ENCODE results near the gene KLF5. TPM values are rescaled to one million over a fixed set of nuclear protein-coding genes. Genes with fewer than 3 reads are reported as not detected.
"Not testable (repeated sequence)": the region's sequence is repeated elsewhere in the genome, so short reads cannot be mapped to it uniquely, and the experiment has no call there.

Gene KLF5
- total and polyA plus RNA-seq, 7 experiments from 2014 or later: 1.7 to 13.3 (median 5.5) TPM

DNA sequence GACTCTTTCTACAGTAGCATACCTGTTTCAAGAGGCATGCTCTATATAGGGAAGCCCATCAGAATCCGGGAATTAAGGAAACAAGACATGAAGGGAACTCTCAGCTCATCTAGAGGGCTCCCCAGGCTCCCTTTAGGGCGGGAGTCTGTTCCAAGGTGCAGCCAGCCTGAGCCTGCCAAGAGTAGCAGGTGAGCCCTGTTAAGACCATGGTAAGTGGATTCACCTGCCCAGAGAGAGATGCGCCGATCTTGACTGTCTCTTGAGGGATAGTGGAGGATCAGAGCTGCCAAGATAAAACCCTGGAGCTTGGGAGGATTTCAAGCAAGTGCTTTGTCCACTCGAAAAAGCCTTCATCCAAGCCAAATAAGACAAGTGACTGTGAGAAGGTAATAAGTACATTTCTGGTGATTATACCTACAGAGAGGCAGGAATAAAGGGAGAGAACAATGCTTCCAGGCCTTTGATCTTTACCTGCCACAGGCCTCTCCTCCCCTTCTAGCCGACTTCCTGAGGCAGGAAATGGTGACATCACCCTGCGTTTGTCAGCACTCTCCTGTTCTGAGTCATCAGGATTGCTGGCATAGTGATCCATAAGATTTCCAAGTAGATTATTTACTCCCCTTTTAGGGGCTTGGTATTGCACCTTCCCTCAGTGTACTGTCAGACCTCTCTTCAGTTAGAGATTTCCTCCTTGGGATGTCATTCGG is 31.5 kb downstream of the KLF5 start:
- H3K27ac Mint-ChIP-seq: peak overlapping the region in 2 of 9 donors; percentile 41 to 69
- intact Hi-C loops (cut with micrococcal nuclease): no loop called here
- DNase-seq: peak in 2 of 9 donors; percentile 2 to 5
- no peak for ATAC-seq
- H3K9me3 ChIP-seq (ENCODE audit: control insufficient read depth in 2 of 3, low read length in 3 of 3): peaks cover 0 to 6% (median 0%) of the 10 kb centered on the region in 3 experiments
- H3K27me3 Mint-ChIP-seq: no peaks in the 10 kb centered on the region
- POLR2A ChIA-PET: no interaction called here
- no peaks in the 10 kb centered on the region for H3K36me3 ChIP-seq (ENCODE audit: control insufficient read depth in 2 of 3, insufficient read depth in 3 of 3, low read length in 3 of 3)
- peaks cover 0 to 7% of the 10 kb centered on the region in 2 donors for H3K4me1 ChIP-seq (ENCODE audit: control insufficient read depth in 2 of 2, insufficient read depth in 2 of 2, low read length in 2 of 2)
- H3K27me3 ChIP-seq (ENCODE audit: control insufficient read depth in 2 of 2, insufficient read depth in 2 of 2, low read length in 2 of 2): no peaks in the 10 kb centered on the region
- H3K27ac ChIP-seq (ENCODE audit: low read depth, low read length): no peak overlapping the region
- peaks cover 0 to 2% (median 0%) of the 10 kb centered on the region in 5 donors for H3K36me3 Mint-ChIP-seq
- peak overlapping the region in 1 of 10 donors; percentile 53 for H3K4me3 Mint-ChIP-seq
- no peak overlapping the region for H3K4me3 ChIP-seq (ENCODE audit: low read length)
- peaks cover 9 to 17% (median 16%) of the 10 kb centered on the region in 7 donors for H3K4me1 Mint-ChIP-seq
- CTCF ChIA-PET: no interaction called here
- H3K9me3 Mint-ChIP-seq: peaks cover 0 to 5% (median 0%) of the 10 kb centered on the region in 11 donors

DNA sequence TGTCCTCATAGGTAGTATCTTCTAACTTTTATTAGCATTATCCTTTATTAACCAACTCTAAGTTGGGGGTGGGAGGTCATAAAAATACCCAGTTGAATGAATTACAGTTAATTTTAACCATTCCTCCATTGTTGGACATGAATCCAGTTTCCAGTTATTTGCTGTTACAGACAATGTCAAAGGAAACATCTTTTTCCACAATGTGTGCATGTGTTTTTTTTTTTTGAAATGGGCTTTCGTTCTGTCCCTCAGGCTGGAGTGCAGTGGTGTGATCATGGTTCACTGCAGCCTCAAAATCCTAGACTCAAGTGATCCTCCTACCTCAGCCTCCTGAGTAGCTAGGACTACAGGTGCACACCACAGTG is 32.0 kb downstream of the KLF5 start:
- Mint-ChIP-seq H3K36me3 (peaks cover 0 to 2% (median 0%) of the 10 kb centered on the region in 5 donors), H3K4me3 (no peak overlapping the region), H3K4me1 (peaks cover 9 to 17% (median 16%) of the 10 kb centered on the region in 7 donors), H3K27me3 (no peaks in the 10 kb centered on the region), H3K27ac (no peak overlapping the region), H3K9me3 (peaks cover 0 to 5% (median 0%) of the 10 kb centered on the region in 11 donors)
- no peak for DNase-seq
- POLR2A ChIA-PET: no interaction called here
- Histone ChIP-seq H3K9me3 (ENCODE audit: control insufficient read depth in 2 of 3, low read length in 3 of 3) (peaks cover 0 to 6% (median 0%) of the 10 kb centered on the region in 3 experiments), H3K27ac (ENCODE audit: low read depth, low read length) (no peak overlapping the region), H3K4me3 (ENCODE audit: low read length) (no peak overlapping the region), H3K27me3 (ENCODE audit: control insufficient read depth in 2 of 2, insufficient read depth in 2 of 2, low read length in 2 of 2) (no peaks in the 10 kb centered on the region), H3K4me1 (ENCODE audit: control insufficient read depth in 2 of 2, insufficient read depth in 2 of 2, low read length in 2 of 2) (peaks cover 0 to 7% of the 10 kb centered on the region in 2 donors), H3K36me3 (ENCODE audit: control insufficient read depth in 2 of 3, insufficient read depth in 3 of 3, low read length in 3 of 3) (no peaks in the 10 kb centered on the region)
- ATAC-seq: no peak
- intact Hi-C loops (cut with micrococcal nuclease): no loop called here
- CTCF ChIA-PET: no interaction called here

- Mint-ChIP-seq H3K4me1 (peaks cover 9 to 17% (median 16%) of the 10 kb centered on the region in 7 donors), H3K27me3 (no peaks in the 10 kb centered on the region), H3K36me3 (peaks cover 0 to 2% (median 0%) of the 10 kb centered on the region in 5 donors), H3K4me3 (no peak overlapping the region), H3K27ac (no peak overlapping the region), H3K9me3 (peaks cover 0 to 4% (median 0%) of the 10 kb centered on the region in 11 donors)
- Histone ChIP-seq H3K4me1 (ENCODE audit: control insufficient read depth in 2 of 2, insufficient read depth in 2 of 2, low read length in 2 of 2) (peaks cover 0 to 7% of the 10 kb centered on the region in 2 donors), H3K36me3 (ENCODE audit: control insufficient read depth in 2 of 3, insufficient read depth in 3 of 3, low read length in 3 of 3) (no peaks in the 10 kb centered on the region), H3K9me3 (ENCODE audit: control insufficient read depth in 2 of 3, low read length in 3 of 3) (peaks cover 0 to 6% (median 0%) of the 10 kb centered on the region in 3 experiments), H3K27me3 (ENCODE audit: control insufficient read depth in 2 of 2, insufficient read depth in 2 of 2, low read length in 2 of 2) (no peaks in the 10 kb centered on the region), H3K27ac (ENCODE audit: low read depth, low read length) (no peak overlapping the region), H3K4me3 (ENCODE audit: low read length) (no peak overlapping the region)
- CTCF ChIA-PET: interaction anchor here (0.6 to 0.7 kb wide), 2 partner anchors 305 to 524 kb away, joined by 6 read pairs; no protein-coding TSS in a partner anchor
- POLR2A ChIA-PET: no interaction called here
- ATAC-seq: no peak
- DNase-seq: peak in 2 of 9 donors; percentile 8 to 17
- intact Hi-C loops (cut with micrococcal nuclease): no loop called here
Observed at GRCh38 chr13:73092829-73093228, 34.0 kb downstream of the KLF5 start.

GRCh38 chr13:73096173-73096572 is 37.4 kb downstream of the KLF5 start:
- ATAC-seq: no peak
- no peaks in the 10 kb centered on the region for H3K36me3 Mint-ChIP-seq
- peaks cover 0 to 3% (median 0%) of the 10 kb centered on the region in 7 donors for H3K4me1 Mint-ChIP-seq
- H3K4me1 ChIP-seq (ENCODE audit: control insufficient read depth in 2 of 2, insufficient read depth in 2 of 2, low read length in 2 of 2): no peaks in the 10 kb centered on the region
- ChIA-PET CTCF (no interaction called here), POLR2A (no interaction called here)
- H3K4me3 Mint-ChIP-seq: no peak overlapping the region
- no peak overlapping the region for H3K4me3 ChIP-seq (ENCODE audit: low read length)
- no peak for DNase-seq
- H3K27me3 ChIP-seq (ENCODE audit: control insufficient read depth in 2 of 2, insufficient read depth in 2 of 2, low read length in 2 of 2): no peaks in the 10 kb centered on the region
- no peak overlapping the region for H3K27ac ChIP-seq (ENCODE audit: low read depth, low read length)
- no peaks in the 10 kb centered on the region for H3K9me3 ChIP-seq (ENCODE audit: control insufficient read depth in 2 of 3, low read length in 3 of 3)
- H3K9me3 Mint-ChIP-seq: peaks cover 0 to 3% (median 0%) of the 10 kb centered on the region in 11 donors
- intact Hi-C loops (cut with micrococcal nuclease): no loop called here
- no peak overlapping the region for H3K27ac Mint-ChIP-seq
- no peaks in the 10 kb centered on the region for H3K36me3 ChIP-seq (ENCODE audit: control insufficient read depth in 2 of 3, insufficient read depth in 3 of 3, low read length in 3 of 3)
- no peaks in the 10 kb centered on the region for H3K27me3 Mint-ChIP-seq

DNA sequence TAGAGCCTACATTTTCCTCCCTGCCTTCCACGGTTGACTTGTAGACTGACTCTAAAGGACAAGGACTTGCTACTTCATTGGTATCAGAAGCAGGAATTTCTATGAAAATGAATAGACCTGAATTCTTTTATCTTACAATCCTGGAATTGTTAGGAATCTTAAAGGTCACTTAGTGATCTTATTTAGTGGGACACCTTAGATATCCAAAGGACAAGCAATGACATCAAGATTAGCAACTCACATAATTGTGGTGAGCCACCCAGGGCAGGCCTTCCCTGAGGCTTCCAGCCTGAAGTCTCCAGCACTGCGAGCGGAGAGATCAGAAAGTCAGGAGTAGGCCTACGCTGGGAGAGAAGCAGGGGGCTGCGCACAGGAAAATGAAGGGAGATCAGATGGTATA is 37.8 kb downstream of the KLF5 start:
- Histone ChIP-seq H3K9me3 (ENCODE audit: control insufficient read depth in 2 of 3, low read length in 3 of 3) (no peaks in the 10 kb centered on the region), H3K4me3 (ENCODE audit: low read length) (no peak overlapping the region), H3K4me1 (ENCODE audit: control insufficient read depth in 2 of 2, insufficient read depth in 2 of 2, low read length in 2 of 2) (no peaks in the 10 kb centered on the region), H3K27me3 (ENCODE audit: control insufficient read depth in 2 of 2, insufficient read depth in 2 of 2, low read length in 2 of 2) (no peaks in the 10 kb centered on the region), H3K36me3 (ENCODE audit: control insufficient read depth in 2 of 3, insufficient read depth in 3 of 3, low read length in 3 of 3) (no peaks in the 10 kb centered on the region), H3K27ac (ENCODE audit: low read depth, low read length) (no peak overlapping the region)
- DNase-seq (no peak), ATAC-seq (no peak)
- H3K4me1 Mint-ChIP-seq: peaks cover 0 to 3% (median 0%) of the 10 kb centered on the region in 7 donors
- H3K4me3 Mint-ChIP-seq: no peak overlapping the region
- no peaks in the 10 kb centered on the region for H3K27me3 Mint-ChIP-seq
- intact Hi-C loops (cut with micrococcal nuclease): no loop called here
- no peak overlapping the region for H3K27ac Mint-ChIP-seq
- peaks cover 0 to 3% (median 0%) of the 10 kb centered on the region in 11 donors for H3K9me3 Mint-ChIP-seq
- POLR2A ChIA-PET: no interaction called here
- no peaks in the 10 kb centered on the region for H3K36me3 Mint-ChIP-seq
- CTCF ChIA-PET: no interaction called here

DNA sequence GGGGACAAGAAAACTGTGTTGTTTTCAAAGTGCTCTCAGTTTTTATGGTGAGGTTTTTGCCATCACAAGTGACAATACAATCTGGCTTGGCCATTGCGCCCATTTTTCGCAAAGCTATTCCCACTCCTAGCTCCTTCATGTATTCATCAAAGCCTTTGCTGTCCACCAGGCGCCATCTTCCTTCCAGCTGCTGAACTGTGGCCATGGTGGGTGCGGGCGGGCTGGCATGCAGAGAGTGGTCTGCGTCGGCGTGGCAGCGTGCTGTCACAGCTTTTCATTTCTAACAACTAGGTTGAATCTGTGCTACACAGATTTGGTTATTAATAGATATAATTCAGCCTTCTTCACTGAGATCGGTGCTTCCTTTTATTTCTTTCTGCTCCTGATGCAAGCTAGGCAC is 42.0 kb downstream of the KLF5 start:
- H3K9me3 Mint-ChIP-seq; H3K4me3 Mint-ChIP-seq; H3K4me3 ChIP-seq (ENCODE audit: low read length); H3K27ac Mint-ChIP-seq; intact Hi-C loops (cut with micrococcal nuclease); DNase-seq; H3K4me1 ChIP-seq (ENCODE audit: control insufficient read depth in 2 of 2, insufficient read depth in 2 of 2, low read length in 2 of 2); POLR2A ChIA-PET; H3K27ac ChIP-seq (ENCODE audit: low read depth, low read length); H3K27me3 Mint-ChIP-seq; H3K36me3 ChIP-seq (ENCODE audit: control insufficient read depth in 2 of 3, insufficient read depth in 3 of 3, low read length in 3 of 3); H3K36me3 Mint-ChIP-seq; H3K4me1 Mint-ChIP-seq; ATAC-seq; CTCF ChIA-PET; H3K9me3 ChIP-seq (ENCODE audit: control insufficient read depth in 2 of 3, low read length in 3 of 3); H3K27me3 ChIP-seq (ENCODE audit: control insufficient read depth in 2 of 2, insufficient read depth in 2 of 2, low read length in 2 of 2): not testable (repeated sequence)

Data from naive thymus-derived CD4-positive, alpha-beta T cell (primary cell).